Measurements from ENCODE around the gene GATA2. TPM values are rescaled to one million over a fixed set of nuclear protein-coding genes. Genes with fewer than 3 reads are reported as not detected.

The GATA2 gene
- total RNA-seq: not detected in 2 replicates
- 0.68 TPM for total RNA-seq (2013)
- 0.27 TPM in 1 of 2 replicates, not detected in the other for polyA plus RNA-seq
- polyA minus RNA-seq: 0.77 and 1.3 TPM in 2 replicates

DNA sequence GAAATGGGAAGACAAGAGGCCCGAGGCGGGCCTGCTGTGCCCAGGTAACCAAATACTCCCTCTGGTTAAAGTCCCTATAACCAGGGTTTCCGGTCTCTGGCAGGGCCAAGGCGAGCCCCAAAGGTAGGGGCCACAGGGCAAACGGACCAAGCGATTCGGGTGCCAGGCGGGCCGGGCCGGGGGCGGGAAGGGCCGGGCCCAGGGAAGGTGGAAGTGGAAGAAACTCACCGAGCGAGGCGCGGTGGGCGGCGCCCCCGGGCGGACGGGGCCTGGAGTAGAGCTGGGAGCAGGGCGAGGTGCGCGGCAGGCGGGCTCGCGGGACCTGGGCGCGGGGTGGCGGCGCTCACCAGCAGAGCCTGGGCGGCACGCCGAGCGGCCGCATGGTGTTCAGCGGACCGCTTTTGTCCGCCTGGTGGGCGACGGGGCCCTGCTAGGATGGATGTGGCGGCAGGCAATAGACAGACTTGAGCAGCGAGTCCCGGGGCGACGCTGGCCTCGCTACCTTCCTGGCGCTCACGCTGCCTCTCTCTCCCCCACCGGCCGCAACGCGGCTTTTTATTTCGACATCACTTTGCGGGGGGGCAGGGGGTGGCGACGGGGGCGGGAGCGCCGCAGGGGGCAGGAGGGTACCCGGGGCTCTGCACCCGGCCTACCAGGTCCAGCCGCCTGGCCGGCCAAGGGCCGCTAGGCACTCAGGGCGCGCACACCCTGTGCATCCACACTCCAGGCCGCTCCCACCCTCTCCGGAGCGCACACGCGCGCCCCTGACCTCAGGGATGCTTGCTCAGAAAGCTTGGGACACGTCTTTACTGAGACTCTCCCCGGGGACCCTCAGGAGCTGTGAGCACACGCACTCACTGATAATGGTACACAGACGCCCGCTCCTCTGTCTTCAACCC is at the start of gene GATA2:
Gene GATA2 (minus strand): TSS at position 531 of the 899 bp plus-strand sequence. CDS start 6,170 bp downstream, outside the sequence.
- H3K9me3 ChIP-seq (ENCODE audit: control extremely low read depth in 1 of 3, control insufficient read depth in 2 of 3, insufficient read depth in 1 of 3, low read length in 2 of 3): peaks cover 0 to 36% (median 0%) of the 10 kb centered on the region in 3 donors
- no peak within 1 kb of the TSS for H3K27ac Mint-ChIP-seq
- ChIA-PET CTCF (no interaction called here), POLR2A (no interaction called here)
- H4K20me1 ChIP-seq (ENCODE audit: control insufficient read depth, insufficient read depth, low read length, poor library complexity, severe bottlenecking): no peaks in the 10 kb centered on the region
- no peaks in the 10 kb centered on the region for H3K36me3 ChIP-seq (replicated peaks in 1 of 2; ENCODE audit: control extremely low read depth in 1 of 2, control insufficient read depth in 1 of 2, extremely low read depth in 1 of 2, insufficient read depth in 2 of 2, low read length in 1 of 2)
- H3K27ac ChIP-seq (ENCODE audit: low read length in 2 of 2): no peak within 1 kb of the TSS
- no peaks in the 10 kb centered on the region for H3K9me3 Mint-ChIP-seq (ENCODE audit: insufficient read depth)
- peak within 1 kb of the TSS; percentile 31 for H3K9ac ChIP-seq (ENCODE audit: low read length)
- H3K79me2 ChIP-seq (ENCODE audit: control insufficient read depth, insufficient read depth, low read length): no peaks in the 10 kb centered on the region
- H3K27me3 Mint-ChIP-seq: peaks cover 55% of the 10 kb centered on the region
- H3K4me1 Mint-ChIP-seq: peaks cover 44% of the 10 kb centered on the region
- WGBS (ENCODE audit: insufficient coverage): 3% methylated on average over 74 of the region's 78 CpGs
- H2AFZ ChIP-seq (ENCODE audit: insufficient read depth, low read depth, low read length, poor library complexity, severe bottlenecking): peak within 1 kb of the TSS; percentile 49
- DNase-seq: peak; percentile 54
- intact Hi-C loops (cut with micrococcal nuclease): no loop called here
- H3K4me3 ChIP-seq (ENCODE audit: control extremely low read depth in 1 of 5, extremely low read depth in 1 of 5, insufficient read depth in 1 of 5, low read depth in 2 of 5, low read length in 4 of 5): peak within 1 kb of the TSS in 3 of 5 experiments; percentile 11 to 44 (median 30)
- peak; percentile 34 for TF ChIP-seq EZH2 (IDR thresholded peaks at IDR 0.05; ENCODE audit: borderline replicate concordance, insufficient read depth, low read depth, low read length, poor library complexity, severe bottlenecking)
- TF ChIP-seq, protein P1, sequence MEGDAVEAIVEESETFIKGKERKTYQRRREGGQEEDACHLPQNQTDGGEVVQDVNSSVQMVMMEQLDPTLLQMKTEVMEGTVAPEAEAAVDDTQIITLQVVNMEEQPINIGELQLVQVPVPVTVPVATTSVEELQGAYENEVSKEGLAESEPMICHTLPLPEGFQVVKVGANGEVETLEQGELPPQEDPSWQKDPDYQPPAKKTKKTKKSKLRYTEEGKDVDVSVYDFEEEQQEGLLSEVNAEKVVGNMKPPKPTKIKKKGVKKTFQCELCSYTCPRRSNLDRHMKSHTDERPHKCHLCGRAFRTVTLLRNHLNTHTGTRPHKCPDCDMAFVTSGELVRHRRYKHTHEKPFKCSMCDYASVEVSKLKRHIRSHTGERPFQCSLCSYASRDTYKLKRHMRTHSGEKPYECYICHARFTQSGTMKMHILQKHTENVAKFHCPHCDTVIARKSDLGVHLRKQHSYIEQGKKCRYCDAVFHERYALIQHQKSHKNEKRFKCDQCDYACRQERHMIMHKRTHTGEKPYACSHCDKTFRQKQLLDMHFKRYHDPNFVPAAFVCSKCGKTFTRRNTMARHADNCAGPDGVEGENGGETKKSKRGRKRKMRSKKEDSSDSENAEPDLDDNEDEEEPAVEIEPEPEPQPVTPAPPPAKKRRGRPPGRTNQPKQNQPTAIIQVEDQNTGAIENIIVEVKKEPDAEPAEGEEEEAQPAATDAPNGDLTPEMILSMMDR (IDR thresholded peaks at IDR 0.05): no peak
- ATAC-seq (ENCODE audit: low read depth): peak; percentile 11
- H3K4me1 ChIP-seq (ENCODE audit: control insufficient read depth in 2 of 2, insufficient read depth in 2 of 2, low read length in 2 of 2): peaks cover 53 to 61% of the 10 kb centered on the region in 2 donors
- peak within 1 kb of the TSS; percentile 73 for H3K4me3 Mint-ChIP-seq
- H3K27me3 ChIP-seq (replicated peaks in 1 of 4; ENCODE audit: control extremely low read depth in 1 of 4, control insufficient read depth in 3 of 4, insufficient read depth in 4 of 4, low read length in 3 of 4): peaks cover 0 to 85% (median 48%) of the 10 kb centered on the region in 4 experiments
- H3K4me2 ChIP-seq (replicated peaks; ENCODE audit: low read depth, low read length, poor library complexity, severe bottlenecking): peak within 1 kb of the TSS; percentile 73

DNA sequence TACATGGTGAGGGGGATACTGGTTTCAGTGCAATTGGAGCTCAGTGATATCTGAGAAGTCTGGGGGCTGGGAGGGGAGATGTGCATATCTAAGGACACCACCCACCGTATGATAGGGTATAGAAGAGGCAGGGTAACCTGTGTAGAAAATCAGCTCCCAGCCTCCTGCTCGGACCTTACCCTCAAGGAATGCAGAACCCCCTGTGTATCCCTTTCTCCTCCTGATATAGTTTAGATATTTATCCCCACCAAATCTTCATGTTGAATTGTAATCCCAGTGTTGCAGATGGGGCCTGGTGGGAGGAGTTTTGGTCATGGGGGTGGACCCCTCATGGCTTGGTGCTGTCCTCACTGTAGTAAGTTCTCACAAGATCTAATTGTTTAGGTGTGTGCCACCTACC is 48.2 kb upstream of the GATA2 start:
- Histone ChIP-seq H3K9ac (ENCODE audit: low read length) (no peak overlapping the region), H3K27ac (ENCODE audit: low read length in 2 of 2) (no peak overlapping the region), H2AFZ (ENCODE audit: insufficient read depth, low read depth, low read length, poor library complexity, severe bottlenecking) (no peak overlapping the region), H3K79me2 (ENCODE audit: control insufficient read depth, insufficient read depth, low read length) (no peaks in the 10 kb centered on the region), H3K4me2 (replicated peaks; ENCODE audit: low read depth, low read length, poor library complexity, severe bottlenecking) (no peak overlapping the region), H3K9me3 (ENCODE audit: control extremely low read depth in 1 of 3, control insufficient read depth in 2 of 3, insufficient read depth in 1 of 3, low read length in 2 of 3) (peaks cover 0 to 8% (median 5%) of the 10 kb centered on the region in 3 donors), H3K4me1 (ENCODE audit: control insufficient read depth in 2 of 2, insufficient read depth in 2 of 2, low read length in 2 of 2) (no peaks in the 10 kb centered on the region), H4K20me1 (ENCODE audit: control insufficient read depth, insufficient read depth, low read length, poor library complexity, severe bottlenecking) (no peaks in the 10 kb centered on the region), H3K27me3 (replicated peaks in 1 of 4; ENCODE audit: control extremely low read depth in 1 of 4, control insufficient read depth in 3 of 4, insufficient read depth in 4 of 4, low read length in 3 of 4) (peaks cover 0 to 8% (median 4%) of the 10 kb centered on the region in 4 experiments), H3K4me3 (ENCODE audit: control extremely low read depth in 1 of 5, extremely low read depth in 1 of 5, insufficient read depth in 1 of 5, low read depth in 2 of 5, low read length in 4 of 5) (no peak overlapping the region), H3K36me3 (replicated peaks in 1 of 2; ENCODE audit: control extremely low read depth in 1 of 2, control insufficient read depth in 1 of 2, extremely low read depth in 1 of 2, insufficient read depth in 2 of 2, low read length in 1 of 2) (no peaks in the 10 kb centered on the region)
- H3K27me3 Mint-ChIP-seq: peaks cover 44% of the 10 kb centered on the region
- intact Hi-C loops (cut with micrococcal nuclease): no loop called here
- no peak overlapping the region for H3K27ac Mint-ChIP-seq
- TF ChIP-seq, protein P1 (IDR thresholded peaks at IDR 0.05): no peak
- no peak for TF ChIP-seq EZH2 (IDR thresholded peaks at IDR 0.05; ENCODE audit: borderline replicate concordance, insufficient read depth, low read depth, low read length, poor library complexity, severe bottlenecking)
- ATAC-seq (ENCODE audit: low read depth) (no peak), DNase-seq (no peak)
- no peaks in the 10 kb centered on the region for H3K4me1 Mint-ChIP-seq
- 100% methylated on average over 1 of the region's 2 CpGs for WGBS (ENCODE audit: insufficient coverage)
- H3K4me3 Mint-ChIP-seq: no peak overlapping the region
- CTCF ChIA-PET: no interaction called here
- POLR2A ChIA-PET: no interaction called here
- H3K9me3 Mint-ChIP-seq (ENCODE audit: insufficient read depth): peaks cover 9% of the 10 kb centered on the region

Data from B cell (primary cell).